GM18526 (cell line): ENCODE measurements around the gene KIF1B.

ENCODE experiments used
- POLR2A ChIP-seq: IDR thresholded peaks from 3 replicates; pipeline ENCODE4 v1.6.1; 2011; ENCODE audit not compliant: insufficient read length; ENCODE audit errors: extremely low read depth

Gene KIF1B

GRCh38 chr1:10186331-10187025 is 23.9 kb upstream of the KIF1B start:
- no peak for TF ChIP-seq POLR2A

GRCh38 chr1:10187026-10187334 is 23.4 kb upstream of the KIF1B start:
- no peak for TF ChIP-seq POLR2A

- no peak for TF ChIP-seq POLR2A
Observed at GRCh38 chr1:10188133-10188650, 22.2 kb upstream of the KIF1B start.

GRCh38 chr1:10189659-10190058 is 20.7 kb upstream of the KIF1B start:
- TF ChIP-seq POLR2A: no peak

GRCh38 chr1:10192263-10192662 is 18.1 kb upstream of the KIF1B start:
- TF ChIP-seq POLR2A: no peak

GRCh38 chr1:10193288-10193687 is 17.1 kb upstream of the KIF1B start:
- no peak for TF ChIP-seq POLR2A

- TF ChIP-seq POLR2A: no peak
Observed at GRCh38 chr1:10195570-10195969, 14.8 kb upstream of the KIF1B start.

- no peak for TF ChIP-seq POLR2A
Observed at GRCh38 chr1:10196976-10197375, 13.4 kb upstream of the KIF1B start.

GRCh38 chr1:10200620-10201019 is 9.8 kb upstream of the KIF1B start:
- no peak for TF ChIP-seq POLR2A

GRCh38 chr1:10204003-10204642 is 6.2 kb upstream of the KIF1B start:
- no peak for TF ChIP-seq POLR2A

GRCh38 chr1:10207810-10208209 is 2.6 kb upstream of the KIF1B start:
- no peak for TF ChIP-seq POLR2A

- TF ChIP-seq POLR2A: no peak
Observed at GRCh38 chr1:10208537-10208936, 1.8 kb upstream of the KIF1B start.

- TF ChIP-seq POLR2A: no peak
Observed at GRCh38 chr1:10209590-10209904, 823 bp upstream of the KIF1B start.

- TF ChIP-seq POLR2A: no peak
Observed at GRCh38 chr1:10210841-10211804, 753 bp downstream of the KIF1B start.

GRCh38 chr1:10211805-10212410 is 1.5 kb downstream of the KIF1B start:
- no peak for TF ChIP-seq POLR2A

GRCh38 chr1:10212476-10212875 is 2.1 kb downstream of the KIF1B start:
- no peak for TF ChIP-seq POLR2A

GRCh38 chr1:10213186-10213705 is 2.9 kb downstream of the KIF1B start:
- no peak for TF ChIP-seq POLR2A
